ENCODE measurements around the gene DPYSL3. TPM values are rescaled to one million over a fixed set of nuclear protein-coding genes. Genes with fewer than 3 reads are reported as not detected.

The DPYSL3 gene
- total and polyA plus RNA-seq, 3 experiments from 2014 or later, result 0.13 to 0.35 TPM; not detected in 1

GRCh38 chr5:147415651-147416050, 94.2 kb downstream of the DPYSL3 start:
- Histone ChIP-seq H3K27ac (ENCODE audit: low read depth, low read length) (no peak overlapping the region), H3K4me3 (ENCODE audit: low read length) (no peak overlapping the region), H3K4me1 (ENCODE audit: insufficient read depth, low read length) (no peaks in the 10 kb centered on the region), H3K36me3 (ENCODE audit: insufficient read depth, low read length) (no peaks in the 10 kb centered on the region), H3K27me3 (ENCODE audit: insufficient read depth, low read length, poor library complexity, severe bottlenecking) (no peaks in the 10 kb centered on the region), H3K9me3 (ENCODE audit: low read length) (no peaks in the 10 kb centered on the region)
- CTCF ChIA-PET, result no interaction called here
- Mint-ChIP-seq H3K27ac (no peak overlapping the region), H3K27me3 (peaks cover 0 to 5% of the 10 kb centered on the region in 2 donors), H3K9me3 (no peaks in the 10 kb centered on the region), H3K36me3 (no peaks in the 10 kb centered on the region), H3K4me1 (no peaks in the 10 kb centered on the region), H3K4me3 (no peak overlapping the region)
- POLR2A ChIA-PET, result no interaction called here
- DNase-seq, result no peak

DNA sequence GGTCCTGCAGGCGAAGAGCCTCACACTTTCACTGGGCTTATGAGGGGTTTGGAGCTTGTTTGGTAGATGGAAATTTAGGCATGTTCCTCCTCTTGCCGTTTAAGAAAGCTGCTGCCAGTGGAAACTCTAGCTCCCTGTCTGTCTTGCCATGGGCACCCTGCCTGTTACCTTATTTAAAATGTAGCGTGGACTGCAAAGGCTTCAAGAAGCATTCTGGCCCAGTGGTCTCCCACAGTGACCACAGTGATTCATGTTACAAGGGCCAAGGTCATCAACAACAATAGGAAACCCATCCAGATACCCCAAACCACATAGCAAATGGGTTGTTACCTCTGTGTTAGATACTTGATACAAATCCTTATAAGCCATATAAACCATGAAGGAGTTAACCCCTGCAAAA, 96.6 kb downstream of the DPYSL3 start:
- Mint-ChIP-seq H3K27me3 (no peaks in the 10 kb centered on the region), H3K36me3 (no peaks in the 10 kb centered on the region), H3K9me3 (no peaks in the 10 kb centered on the region), H3K27ac (no peak overlapping the region), H3K4me3 (no peak overlapping the region), H3K4me1 (no peaks in the 10 kb centered on the region)
- ChIA-PET POLR2A (no interaction called here), CTCF (no interaction called here)
- no peaks in the 10 kb centered on the region for H3K9me3 ChIP-seq (ENCODE audit: low read length)
- no peak for DNase-seq
- H3K36me3 ChIP-seq (ENCODE audit: insufficient read depth, low read length), result no peaks in the 10 kb centered on the region
- H3K4me1 ChIP-seq (ENCODE audit: insufficient read depth, low read length), result no peaks in the 10 kb centered on the region
- H3K4me3 ChIP-seq (ENCODE audit: low read length), result no peak overlapping the region
- H3K27ac ChIP-seq (ENCODE audit: low read depth, low read length), result no peak overlapping the region
- no peaks in the 10 kb centered on the region for H3K27me3 ChIP-seq (ENCODE audit: insufficient read depth, low read length, poor library complexity, severe bottlenecking)

DNA sequence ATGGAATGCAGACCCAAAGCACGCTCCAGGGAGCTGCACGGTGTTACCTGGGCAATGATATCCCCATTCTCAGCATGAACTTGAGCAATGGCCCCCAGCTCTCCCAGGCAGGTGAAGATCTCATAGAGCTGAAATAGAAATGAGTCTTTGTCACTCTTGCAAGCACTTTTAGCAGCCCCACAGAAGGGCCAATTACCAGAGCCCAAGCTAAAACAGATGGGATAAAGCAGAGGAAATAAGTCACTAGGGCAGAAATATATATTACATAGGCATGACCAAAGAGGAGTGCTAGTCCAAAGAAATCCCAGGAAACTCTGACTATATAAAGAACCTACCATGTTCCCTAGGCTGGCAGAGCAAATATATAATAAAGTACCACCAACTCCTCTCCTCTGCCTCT, 97.3 kb downstream of the DPYSL3 start:
- POLR2A ChIA-PET, result no interaction called here
- Histone ChIP-seq H3K4me1 (ENCODE audit: insufficient read depth, low read length) (no peaks in the 10 kb centered on the region), H3K27ac (ENCODE audit: low read depth, low read length) (no peak overlapping the region), H3K9me3 (ENCODE audit: low read length) (no peaks in the 10 kb centered on the region), H3K27me3 (ENCODE audit: insufficient read depth, low read length, poor library complexity, severe bottlenecking) (no peaks in the 10 kb centered on the region), H3K36me3 (ENCODE audit: insufficient read depth, low read length) (no peaks in the 10 kb centered on the region), H3K4me3 (ENCODE audit: low read length) (no peak overlapping the region)
- CTCF ChIA-PET, result no interaction called here
- Mint-ChIP-seq H3K27ac (no peak overlapping the region), H3K36me3 (no peaks in the 10 kb centered on the region), H3K27me3 (no peaks in the 10 kb centered on the region), H3K9me3 (no peaks in the 10 kb centered on the region), H3K4me3 (no peak overlapping the region), H3K4me1 (no peaks in the 10 kb centered on the region)
- no peak for DNase-seq

- CTCF ChIA-PET, result no interaction called here
- Mint-ChIP-seq H3K27me3 (peaks cover 0 to 2% of the 10 kb centered on the region in 2 donors), H3K9me3 (no peaks in the 10 kb centered on the region), H3K27ac (no peak overlapping the region), H3K36me3 (no peaks in the 10 kb centered on the region), H3K4me3 (no peak overlapping the region), H3K4me1 (no peaks in the 10 kb centered on the region)
- Histone ChIP-seq H3K9me3 (ENCODE audit: low read length) (no peaks in the 10 kb centered on the region), H3K4me1 (ENCODE audit: insufficient read depth, low read length) (no peaks in the 10 kb centered on the region), H3K36me3 (ENCODE audit: insufficient read depth, low read length) (no peaks in the 10 kb centered on the region), H3K4me3 (ENCODE audit: low read length) (no peak overlapping the region), H3K27ac (ENCODE audit: low read depth, low read length) (no peak overlapping the region), H3K27me3 (ENCODE audit: insufficient read depth, low read length, poor library complexity, severe bottlenecking) (no peaks in the 10 kb centered on the region)
- POLR2A ChIA-PET, result no interaction called here
- DNase-seq, result no peak
Observed at GRCh38 chr5:147411359-147412319, 98.2 kb downstream of the DPYSL3 start.

DNA sequence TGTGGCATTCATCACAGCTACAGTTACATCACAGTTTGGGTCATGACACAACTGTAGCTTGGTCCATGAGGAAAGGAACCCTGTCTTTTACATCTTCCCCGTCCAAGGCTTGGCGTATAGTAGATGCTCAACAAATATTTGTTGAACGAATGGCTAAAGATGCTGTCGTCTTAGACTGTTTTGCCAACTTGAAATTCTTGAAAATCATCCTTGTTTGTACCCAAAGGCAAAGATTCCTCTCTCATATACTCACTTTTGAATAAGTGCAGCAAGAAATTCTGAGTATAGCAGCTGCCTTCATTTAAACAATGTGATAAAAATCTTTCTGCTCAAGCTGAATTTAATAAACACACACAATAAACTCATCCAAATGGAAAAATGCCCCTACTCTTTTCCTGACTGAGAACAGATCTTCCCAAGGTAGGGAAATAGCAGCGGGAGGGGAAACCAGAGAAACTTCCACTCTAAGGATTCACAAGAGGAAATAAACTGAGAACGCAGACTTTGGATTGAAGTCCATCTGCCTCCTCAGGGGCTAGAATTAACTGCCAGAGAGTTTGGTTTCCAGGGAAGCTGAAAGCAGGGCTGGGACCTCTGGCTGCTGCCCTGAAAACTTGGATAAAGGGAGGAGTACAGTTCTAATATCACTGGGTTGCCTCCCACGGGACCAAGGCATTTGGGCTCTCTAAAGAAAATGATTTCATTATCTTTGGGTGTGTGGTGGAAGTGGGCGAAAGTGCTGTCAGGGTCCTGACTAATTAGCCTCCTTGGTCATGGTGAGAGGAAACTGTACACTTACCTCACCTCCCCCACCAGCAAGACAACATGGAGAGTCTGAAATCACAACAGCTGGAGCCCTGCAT, 99.1 kb downstream of the DPYSL3 start:
- no peak overlapping the region for H3K4me3 Mint-ChIP-seq
- H3K9me3 ChIP-seq (ENCODE audit: low read length), result no peaks in the 10 kb centered on the region
- H3K4me1 Mint-ChIP-seq, result no peaks in the 10 kb centered on the region
- H3K36me3 ChIP-seq (ENCODE audit: insufficient read depth, low read length), result no peaks in the 10 kb centered on the region
- CTCF ChIA-PET, result no interaction called here
- H3K27me3 ChIP-seq (ENCODE audit: insufficient read depth, low read length, poor library complexity, severe bottlenecking), result no peaks in the 10 kb centered on the region
- no peaks in the 10 kb centered on the region for H3K9me3 Mint-ChIP-seq
- H3K27ac Mint-ChIP-seq, result no peak overlapping the region
- no peak for DNase-seq
- POLR2A ChIA-PET, result no interaction called here
- H3K27me3 Mint-ChIP-seq, result peaks cover 0 to 2% of the 10 kb centered on the region in 2 donors
- no peak overlapping the region for H3K4me3 ChIP-seq (ENCODE audit: low read length)
- H3K27ac ChIP-seq (ENCODE audit: low read depth, low read length), result no peak overlapping the region
- H3K36me3 Mint-ChIP-seq, result no peaks in the 10 kb centered on the region
- no peaks in the 10 kb centered on the region for H3K4me1 ChIP-seq (ENCODE audit: insufficient read depth, low read length)

- Histone ChIP-seq H3K4me1 (ENCODE audit: insufficient read depth, low read length) (no peaks in the 10 kb centered on the region), H3K4me3 (ENCODE audit: low read length) (no peak overlapping the region), H3K36me3 (ENCODE audit: insufficient read depth, low read length) (no peaks in the 10 kb centered on the region), H3K27ac (ENCODE audit: low read depth, low read length) (no peak overlapping the region), H3K27me3 (ENCODE audit: insufficient read depth, low read length, poor library complexity, severe bottlenecking) (no peaks in the 10 kb centered on the region), H3K9me3 (ENCODE audit: low read length) (no peaks in the 10 kb centered on the region)
- Mint-ChIP-seq H3K9me3 (no peaks in the 10 kb centered on the region), H3K4me3 (no peak overlapping the region), H3K27me3 (peaks cover 2 to 4% of the 10 kb centered on the region in 2 donors), H3K4me1 (no peaks in the 10 kb centered on the region), H3K36me3 (no peaks in the 10 kb centered on the region), H3K27ac (no peak overlapping the region)
- ChIA-PET CTCF (no interaction called here), POLR2A (no interaction called here)
- no peak for DNase-seq
Observed at GRCh38 chr5:147408980-147409379, 100.9 kb downstream of the DPYSL3 start.

GRCh38 chr5:147407094-147407681, 102.7 kb downstream of the DPYSL3 start:
- Mint-ChIP-seq H3K4me1 (no peaks in the 10 kb centered on the region), H3K27me3 (peaks cover 2 to 4% of the 10 kb centered on the region in 2 donors), H3K36me3 (no peaks in the 10 kb centered on the region), H3K27ac (no peak overlapping the region), H3K4me3 (no peak overlapping the region), H3K9me3 (no peaks in the 10 kb centered on the region)
- ChIA-PET POLR2A (no interaction called here), CTCF (no interaction called here)
- Histone ChIP-seq H3K4me3 (ENCODE audit: low read length) (no peak overlapping the region), H3K27ac (ENCODE audit: low read depth, low read length) (no peak overlapping the region), H3K4me1 (ENCODE audit: insufficient read depth, low read length) (no peaks in the 10 kb centered on the region), H3K36me3 (ENCODE audit: insufficient read depth, low read length) (no peaks in the 10 kb centered on the region), H3K9me3 (ENCODE audit: low read length) (no peaks in the 10 kb centered on the region), H3K27me3 (ENCODE audit: insufficient read depth, low read length, poor library complexity, severe bottlenecking) (no peaks in the 10 kb centered on the region)
- no peak for DNase-seq

GRCh38 chr5:147406636-147407035, 103.2 kb downstream of the DPYSL3 start:
- Mint-ChIP-seq H3K27me3 (peaks cover 2 to 4% of the 10 kb centered on the region in 2 donors), H3K36me3 (no peaks in the 10 kb centered on the region), H3K9me3 (no peaks in the 10 kb centered on the region), H3K4me3 (no peak overlapping the region), H3K27ac (no peak overlapping the region), H3K4me1 (no peaks in the 10 kb centered on the region)
- ChIA-PET CTCF (no interaction called here), POLR2A (no interaction called here)
- Histone ChIP-seq H3K27ac (ENCODE audit: low read depth, low read length) (no peak overlapping the region), H3K9me3 (ENCODE audit: low read length) (no peaks in the 10 kb centered on the region), H3K4me1 (ENCODE audit: insufficient read depth, low read length) (no peaks in the 10 kb centered on the region), H3K36me3 (ENCODE audit: insufficient read depth, low read length) (no peaks in the 10 kb centered on the region), H3K4me3 (ENCODE audit: low read length) (no peak overlapping the region), H3K27me3 (ENCODE audit: insufficient read depth, low read length, poor library complexity, severe bottlenecking) (no peaks in the 10 kb centered on the region)
- DNase-seq, result no peak

All from CD8-positive, alpha-beta memory T cell (primary cell).